Panc1 (cell line): ENCODE data around the gene SMOC2.

ENCODE experiments used
- CTCF ChIP-seq: fragments of 450-650 bp; IDR thresholded peaks from 2 replicates; pipeline ENCODE4 v1.5.1; 2017; ENCODE audit warnings: mild to moderate bottlenecking
- POLR2AphosphoS5 ChIP-seq: IDR thresholded peaks from 2 replicates; pipeline ENCODE4 v1.6.1; 2012; ENCODE audit warnings: mild to moderate bottlenecking, low read depth, low read length, moderate library complexity
- SIN3A ChIP-seq: IDR thresholded peaks from 2 replicates; pipeline ENCODE4 v1.6.1; 2012; ENCODE audit warnings: low read depth, mild to moderate bottlenecking, low read length, moderate library complexity, borderline replicate concordance; ENCODE audit not compliant: insufficient read depth
- TCF7L2 ChIP-seq: IDR thresholded peaks from 2 replicates; pipeline ENCODE4 v1.6.1; 2011; ENCODE audit warnings: mild to moderate bottlenecking, low read depth, low read length, inconsistent platforms

GRCh38 chr6:168546730-168547129, 105.7 kb downstream of the SMOC2 start:
- TF ChIP-seq SIN3A (no peak), CTCF (no peak), POLR2AphosphoS5 (no peak), TCF7L2 (no peak)
